ENCODE data around the gene RGS19. TPM values are rescaled to one million over a fixed set of nuclear protein-coding genes. Genes with fewer than 3 reads are reported as not detected.

RGS19 gene
- total and polyA plus RNA-seq, 2 of the 8 experiments (the other 6 are each of a cell fraction or from before 2014, with no cell fraction given), result 12.7 to 16.8 TPM

DNA sequence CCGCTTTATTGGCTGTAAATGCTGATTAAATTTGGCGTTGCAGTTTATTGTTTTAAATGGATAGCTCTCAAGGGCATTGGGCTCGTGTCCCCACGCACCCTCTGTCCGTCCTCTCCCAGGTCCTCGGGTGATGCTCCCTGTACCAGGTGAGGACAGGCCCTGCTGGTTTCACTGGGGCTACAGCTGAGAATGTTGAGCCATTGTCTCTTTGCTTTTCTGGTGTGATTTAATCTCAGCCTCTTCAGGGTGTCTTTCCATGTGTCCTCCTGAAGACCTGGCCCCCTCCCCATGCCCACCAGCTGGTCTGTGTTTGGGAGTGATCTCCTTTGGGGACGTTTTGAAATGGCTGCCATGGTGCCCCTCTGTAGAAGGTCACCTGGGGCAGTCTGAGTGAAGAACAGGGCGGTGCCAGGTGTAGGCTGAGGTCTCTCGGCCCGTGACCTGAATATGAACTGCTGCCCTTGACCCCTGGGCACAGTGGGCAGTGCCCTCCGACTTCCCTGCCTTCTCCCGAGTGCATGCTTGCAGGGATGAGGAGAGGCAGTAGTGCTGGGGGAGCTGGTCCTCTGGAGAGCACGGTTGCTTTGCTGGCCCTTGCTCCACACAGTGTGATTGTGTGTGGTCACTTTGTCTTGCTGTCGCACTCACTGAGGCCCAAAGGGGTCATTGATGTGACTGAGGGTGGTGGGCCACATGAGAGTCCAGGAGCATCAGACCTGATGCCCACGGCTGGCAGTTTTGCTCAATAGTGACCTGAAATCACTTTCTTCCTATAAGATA, 55.8 kb downstream of the RGS19 start (continued):
- TF ChIP-seq, protein P1, sequence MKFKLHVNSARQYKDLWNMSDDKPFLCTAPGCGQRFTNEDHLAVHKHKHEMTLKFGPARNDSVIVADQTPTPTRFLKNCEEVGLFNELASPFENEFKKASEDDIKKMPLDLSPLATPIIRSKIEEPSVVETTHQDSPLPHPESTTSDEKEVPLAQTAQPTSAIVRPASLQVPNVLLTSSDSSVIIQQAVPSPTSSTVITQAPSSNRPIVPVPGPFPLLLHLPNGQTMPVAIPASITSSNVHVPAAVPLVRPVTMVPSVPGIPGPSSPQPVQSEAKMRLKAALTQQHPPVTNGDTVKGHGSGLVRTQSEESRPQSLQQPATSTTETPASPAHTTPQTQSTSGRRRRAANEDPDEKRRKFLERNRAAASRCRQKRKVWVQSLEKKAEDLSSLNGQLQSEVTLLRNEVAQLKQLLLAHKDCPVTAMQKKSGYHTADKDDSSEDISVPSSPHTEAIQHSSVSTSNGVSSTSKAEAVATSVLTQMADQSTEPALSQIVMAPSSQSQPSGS (IDR thresholded peaks at IDR 0.05; ENCODE audit: low read length), result no peak
- TF ChIP-seq CREB1 (IDR thresholded peaks at IDR 0.05), result no peak
- TF ChIP-seq SIN3A (conservative IDR thresholded peaks at IDR 0.05 in 1 of 2, IDR thresholded peaks at IDR 0.05 in 1 of 2; ENCODE audit: low read depth in 1 of 2, low read length in 2 of 2), result no peak
- no peak for TF ChIP-seq SAP30 (IDR thresholded peaks at IDR 0.05; ENCODE audit: insufficient read depth, insufficient replicate concordance, low read length)
- no peak for TF ChIP-seq JUND (IDR thresholded peaks at IDR 0.05; ENCODE audit: low read length)
- no peak for TF ChIP-seq CHD1 (IDR thresholded peaks at IDR 0.05; ENCODE audit: low read depth, low read length)
- TF ChIP-seq KDM5A (IDR thresholded peaks at IDR 0.05; ENCODE audit: low read length), result no peak
- TF ChIP-seq PHF8 (conservative IDR thresholded peaks at IDR 0.05; ENCODE audit: low read depth, low read length), result no peak
- TF ChIP-seq RNF2 (IDR thresholded peaks at IDR 0.05; ENCODE audit: borderline replicate concordance, low read depth, low read length, missing control alignments, poor library complexity, severe bottlenecking), result no peak

Small RNAs within 50 kb of the gene (microRNA-seq; reads per million reads assigned to microRNA genes)
- 0 to 0.46 reads per million in 2 experiments for gene MIR6813 (ENCODE audit: borderline microRNAs expressed in 2 of 2, borderline number of aligned reads in 2 of 2, borderline replicate concordance in 1 of 2)

Small RNAs within 50 kb of the gene (small RNA-seq; reads per million reads assigned to genes)
- gene AL355803.1 (ENCODE audit: insufficient read depth) (not detected), gene MIR6813 (ENCODE audit: insufficient read depth) (not detected)

Other genes starting within 250 kb of the RGS19 start
- gene ZBTB46, start 248.3 kb downstream of the RGS19 start, total RNA-seq (2021; fragmentation: NEBNext Ultra II Directional; extraction: Animal tissue kit (Norgen Biotek cat#: 25700)), result 21.1 and 22.4 TPM in 2 replicates
- 6.4 and 10.7 TPM in 2 replicates for gene ZBTB46, start 248.3 kb downstream of the RGS19 start, polyA plus RNA-seq (2011; rRNA removed)
- gene ABHD16B, start 218.0 kb downstream of the RGS19 start, total RNA-seq (2021; fragmentation: NEBNext Ultra II Directional; extraction: Animal tissue kit (Norgen Biotek cat#: 25700)), result not detected in 2 replicates
- 0.05 TPM in 1 of 2 replicates, not detected in the other for gene ABHD16B, start 218.0 kb downstream of the RGS19 start, polyA plus RNA-seq (2011; rRNA removed)
- 77.1 and 78.1 TPM in 2 replicates for gene TPD52L2, start 214.2 kb downstream of the RGS19 start, total RNA-seq (2021; fragmentation: NEBNext Ultra II Directional; extraction: Animal tissue kit (Norgen Biotek cat#: 25700))
- 80.2 and 96.5 TPM in 2 replicates for gene TPD52L2, start 214.2 kb downstream of the RGS19 start, polyA plus RNA-seq (2011; rRNA removed)
- gene DNAJC5, start 184.4 kb downstream of the RGS19 start, total RNA-seq (2021; fragmentation: NEBNext Ultra II Directional; extraction: Animal tissue kit (Norgen Biotek cat#: 25700)), result 31.2 and 32.8 TPM in 2 replicates
- 19.2 and 25.0 TPM in 2 replicates for gene DNAJC5, start 184.4 kb downstream of the RGS19 start, polyA plus RNA-seq (2011; rRNA removed)
- gene UCKL1, start 123.1 kb downstream of the RGS19 start, total RNA-seq (2021; fragmentation: NEBNext Ultra II Directional; extraction: Animal tissue kit (Norgen Biotek cat#: 25700)), result 36.5 and 37.4 TPM in 2 replicates
- 91.2 and 106 TPM in 2 replicates for gene UCKL1, start 123.1 kb downstream of the RGS19 start, polyA plus RNA-seq (2011; rRNA removed)
- 26.6 and 27.0 TPM in 2 replicates for gene ZNF512B, start 109.6 kb downstream of the RGS19 start, total RNA-seq (2021; fragmentation: NEBNext Ultra II Directional; extraction: Animal tissue kit (Norgen Biotek cat#: 25700))
- gene ZNF512B, start 109.6 kb downstream of the RGS19 start, polyA plus RNA-seq (2011; rRNA removed), result 7.3 and 10.6 TPM in 2 replicates
- gene SAMD10, start 99.9 kb downstream of the RGS19 start, total RNA-seq (2021; fragmentation: NEBNext Ultra II Directional; extraction: Animal tissue kit (Norgen Biotek cat#: 25700)), result 3.0 and 3.8 TPM in 2 replicates
- 5.2 and 6.4 TPM in 2 replicates for gene SAMD10, start 99.9 kb downstream of the RGS19 start, polyA plus RNA-seq (2011; rRNA removed)
- gene PRPF6, start 98.4 kb downstream of the RGS19 start, total RNA-seq (2021; fragmentation: NEBNext Ultra II Directional; extraction: Animal tissue kit (Norgen Biotek cat#: 25700)), result 76.9 and 80.7 TPM in 2 replicates
- gene PRPF6, start 98.4 kb downstream of the RGS19 start, polyA plus RNA-seq (2011; rRNA removed), result 27.9 and 42.8 TPM in 2 replicates
- gene C20orf204, start 43.3 kb downstream of the RGS19 start, total RNA-seq (2021; fragmentation: NEBNext Ultra II Directional; extraction: Animal tissue kit (Norgen Biotek cat#: 25700)), result 0.52 and 0.61 TPM in 2 replicates
- gene C20orf204, start 43.3 kb downstream of the RGS19 start, polyA plus RNA-seq (2011; rRNA removed), result 0.39 and 0.96 TPM in 2 replicates
- gene SOX18, start 29.9 kb downstream of the RGS19 start, total RNA-seq (2021; fragmentation: NEBNext Ultra II Directional; extraction: Animal tissue kit (Norgen Biotek cat#: 25700)), result 0.23 TPM in 1 of 2 replicates, not detected in the other
- gene SOX18, start 29.9 kb downstream of the RGS19 start, polyA plus RNA-seq (2011; rRNA removed), result 0.08 and 0.09 TPM in 2 replicates
- 41.4 and 46.3 TPM in 2 replicates for gene TCEA2, start 16.3 kb downstream of the RGS19 start, total RNA-seq (2021; fragmentation: NEBNext Ultra II Directional; extraction: Animal tissue kit (Norgen Biotek cat#: 25700))
- gene TCEA2, start 16.3 kb downstream of the RGS19 start, polyA plus RNA-seq (2011; rRNA removed), result 42.3 and 66.0 TPM in 2 replicates
- gene OPRL1, start 564 bp upstream of the RGS19 start, total RNA-seq (2021; fragmentation: NEBNext Ultra II Directional; extraction: Animal tissue kit (Norgen Biotek cat#: 25700)), result 0.52 and 0.63 TPM in 2 replicates
- gene OPRL1, start 564 bp upstream of the RGS19 start, polyA plus RNA-seq (2011; rRNA removed), result 0.98 and 2.0 TPM in 2 replicates
- 0.41 and 0.52 TPM in 2 replicates for gene LKAAEAR1, start 4.9 kb upstream of the RGS19 start, total RNA-seq (2021; fragmentation: NEBNext Ultra II Directional; extraction: Animal tissue kit (Norgen Biotek cat#: 25700))
- gene LKAAEAR1, start 4.9 kb upstream of the RGS19 start, polyA plus RNA-seq (2011; rRNA removed), result 0.53 and 0.91 TPM in 2 replicates
- not detected in 2 replicates for gene NPBWR2, start 28.0 kb upstream of the RGS19 start, total RNA-seq (2021; fragmentation: NEBNext Ultra II Directional; extraction: Animal tissue kit (Norgen Biotek cat#: 25700))
- not detected in 2 replicates for gene NPBWR2, start 28.0 kb upstream of the RGS19 start, polyA plus RNA-seq (2011; rRNA removed)
- gene MYT1, start 84.9 kb upstream of the RGS19 start, total RNA-seq (2021; fragmentation: NEBNext Ultra II Directional; extraction: Animal tissue kit (Norgen Biotek cat#: 25700)), result 1.1 and 2.0 TPM in 2 replicates
- gene MYT1, start 84.9 kb upstream of the RGS19 start, polyA plus RNA-seq (2011; rRNA removed), result 0.63 and 1.0 TPM in 2 replicates
- gene PCMTD2, start 176.2 kb upstream of the RGS19 start, total RNA-seq (2021; fragmentation: NEBNext Ultra II Directional; extraction: Animal tissue kit (Norgen Biotek cat#: 25700)), result 55.1 and 57.8 TPM in 2 replicates
- 21.4 and 24.6 TPM in 2 replicates for gene PCMTD2, start 176.2 kb upstream of the RGS19 start, polyA plus RNA-seq (2011; rRNA removed)